B cell (primary cell): ENCODE data around the gene BACH2.

Source experiments
- EZH2 ChIP-seq: IDR thresholded peaks from 2 replicates; pipeline ENCODE4 v1.6.1; 2012; ENCODE audit warnings: borderline replicate concordance, low read depth, mild to moderate bottlenecking, moderate library complexity, low read length; ENCODE audit not compliant: insufficient read depth, poor library complexity, severe bottlenecking
- TF ChIP-seq, protein P1 (sequence below): fragments of 200-600 bp; IDR thresholded peaks from one replicate; pipeline ENCODE4 v1.8.0; 2022; ENCODE audit warnings: antibody characterized with exemption, mild to moderate bottlenecking

- TF ChIP-seq, protein P1, sequence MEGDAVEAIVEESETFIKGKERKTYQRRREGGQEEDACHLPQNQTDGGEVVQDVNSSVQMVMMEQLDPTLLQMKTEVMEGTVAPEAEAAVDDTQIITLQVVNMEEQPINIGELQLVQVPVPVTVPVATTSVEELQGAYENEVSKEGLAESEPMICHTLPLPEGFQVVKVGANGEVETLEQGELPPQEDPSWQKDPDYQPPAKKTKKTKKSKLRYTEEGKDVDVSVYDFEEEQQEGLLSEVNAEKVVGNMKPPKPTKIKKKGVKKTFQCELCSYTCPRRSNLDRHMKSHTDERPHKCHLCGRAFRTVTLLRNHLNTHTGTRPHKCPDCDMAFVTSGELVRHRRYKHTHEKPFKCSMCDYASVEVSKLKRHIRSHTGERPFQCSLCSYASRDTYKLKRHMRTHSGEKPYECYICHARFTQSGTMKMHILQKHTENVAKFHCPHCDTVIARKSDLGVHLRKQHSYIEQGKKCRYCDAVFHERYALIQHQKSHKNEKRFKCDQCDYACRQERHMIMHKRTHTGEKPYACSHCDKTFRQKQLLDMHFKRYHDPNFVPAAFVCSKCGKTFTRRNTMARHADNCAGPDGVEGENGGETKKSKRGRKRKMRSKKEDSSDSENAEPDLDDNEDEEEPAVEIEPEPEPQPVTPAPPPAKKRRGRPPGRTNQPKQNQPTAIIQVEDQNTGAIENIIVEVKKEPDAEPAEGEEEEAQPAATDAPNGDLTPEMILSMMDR: no peak
- TF ChIP-seq EZH2: no peak
Measured at GRCh38 chr6:90187437-90188121, 109.1 kb downstream of the BACH2 start.
